GM12878 (cell line): Measurements from ENCODE around the gene TIMM29.
A peak's percentile ranks its signal among the peaks of the same experiment; 100 is the strongest.

Experiments used
- EZH2 ChIP-seq: IDR thresholded peaks from 2 replicates; pipeline ENCODE4 v1.6.1; 2012; ENCODE audit warnings: low read depth, mild to moderate bottlenecking, control low read depth, inconsistent platforms, low read length, borderline replicate concordance; ENCODE audit not compliant: control insufficient read depth
- JUND ChIP-seq: IDR thresholded peaks from 2 replicates; pipeline ENCODE4 v1.6.1; 2012; ENCODE audit warnings: low read depth, mild to moderate bottlenecking, low read length, improper control_type of control experiment, moderate library complexity
- POLR2A ChIP-seq: IDR thresholded peaks from 2 replicates; pipeline ENCODE4 v1.6.1; 2011; ENCODE audit warnings: low read depth, mild to moderate bottlenecking, low read length
- POLR2AphosphoS2 ChIP-seq: IDR thresholded peaks from 2 replicates; pipeline ENCODE4 v1.6.1; 2011; ENCODE audit warnings: low read depth, mild to moderate bottlenecking, low read length, improper control_type of control experiment, moderate library complexity
- SP1 ChIP-seq: IDR thresholded peaks from one replicate; pipeline ENCODE4 v1.6.1; 2011; ENCODE audit warnings: low read depth, low read length
- TAF1 ChIP-seq: IDR thresholded peaks from 2 replicates; pipeline ENCODE4 v1.6.1; 2011; ENCODE audit warnings: mild to moderate bottlenecking, low read depth, low read length, borderline replicate concordance
- TCF7 ChIP-seq: IDR thresholded peaks from 2 replicates; pipeline ENCODE4 v1.6.1; 2014; ENCODE audit warnings: antibody characterized with exemption, borderline replicate concordance
- TF ChIP-seq, protein P1 (sequence below): IDR thresholded peaks from 2 replicates; pipeline ENCODE4 v1.6.1; 2011; ENCODE audit warnings: low read depth, mild to moderate bottlenecking, low read length, moderate library complexity, borderline replicate concordance; ENCODE audit errors: extremely low read depth

DNA sequence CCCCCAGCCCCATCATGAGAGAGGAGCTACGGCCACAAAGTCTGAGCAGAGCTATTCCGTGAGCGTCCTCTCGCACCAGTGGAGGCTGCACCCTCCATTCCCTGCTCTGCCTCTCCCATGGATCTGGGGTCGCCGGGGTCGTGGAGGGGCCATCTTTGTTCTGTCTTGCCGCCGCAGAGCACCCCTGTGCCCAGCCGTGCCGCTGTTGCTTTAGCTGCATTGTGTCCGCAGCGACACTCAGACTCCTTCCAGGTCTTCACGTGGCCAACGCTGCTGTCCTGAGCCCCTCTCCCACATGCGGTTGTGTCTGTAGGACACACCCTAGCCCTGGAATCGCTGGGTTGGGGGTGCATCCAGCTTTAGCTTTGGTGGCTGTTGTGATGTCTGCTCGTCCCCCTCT is 16.0 kb upstream of the TIMM29 start:
- no peak for TF ChIP-seq POLR2AphosphoS2
- TF ChIP-seq JUND, result no peak
- TF ChIP-seq TCF7, result no peak
- TF ChIP-seq SP1, result no peak
- peak; percentile 41; the same call in 1 of the 2 replicates for TF ChIP-seq POLR2A
- no peak for TF ChIP-seq TAF1
- TF ChIP-seq, protein P1, sequence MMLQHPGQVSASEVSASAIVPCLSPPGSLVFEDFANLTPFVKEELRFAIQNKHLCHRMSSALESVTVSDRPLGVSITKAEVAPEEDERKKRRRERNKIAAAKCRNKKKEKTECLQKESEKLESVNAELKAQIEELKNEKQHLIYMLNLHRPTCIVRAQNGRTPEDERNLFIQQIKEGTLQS, result no peak
- TF ChIP-seq EZH2, result no peak
